ENCODE data around the gene HIVEP3.

- TF ChIP-seq ZNF266 (tag by site-specific recombination; IDR thresholded peaks at IDR 0.05; ENCODE audit: low read depth) (no peak), CTCF (tag by site-specific recombination; IDR thresholded peaks at IDR 0.05) (no peak), ZBTB11 (tag by site-specific recombination; conservative IDR thresholded peaks at IDR 0.05; ENCODE audit: low read depth) (no peak), ZNF416 (tag by site-specific recombination; IDR thresholded peaks at IDR 0.05) (no peak), ZNF558 (tag by site-specific recombination; IDR thresholded peaks at IDR 0.05) (no peak), PRDM4 (tag by site-specific recombination; IDR thresholded peaks at IDR 0.05) (no peak), ZNF777 (tag by site-specific recombination; IDR thresholded peaks at IDR 0.05; ENCODE audit: borderline replicate concordance) (no peak)
Measured at GRCh38 chr1:41580520-41581172, 338.1 kb downstream of the HIVEP3 start.

Data from HEK293 (cell line).